ENCODE data around the gene MRE11.

The MRE11 gene

DNA sequence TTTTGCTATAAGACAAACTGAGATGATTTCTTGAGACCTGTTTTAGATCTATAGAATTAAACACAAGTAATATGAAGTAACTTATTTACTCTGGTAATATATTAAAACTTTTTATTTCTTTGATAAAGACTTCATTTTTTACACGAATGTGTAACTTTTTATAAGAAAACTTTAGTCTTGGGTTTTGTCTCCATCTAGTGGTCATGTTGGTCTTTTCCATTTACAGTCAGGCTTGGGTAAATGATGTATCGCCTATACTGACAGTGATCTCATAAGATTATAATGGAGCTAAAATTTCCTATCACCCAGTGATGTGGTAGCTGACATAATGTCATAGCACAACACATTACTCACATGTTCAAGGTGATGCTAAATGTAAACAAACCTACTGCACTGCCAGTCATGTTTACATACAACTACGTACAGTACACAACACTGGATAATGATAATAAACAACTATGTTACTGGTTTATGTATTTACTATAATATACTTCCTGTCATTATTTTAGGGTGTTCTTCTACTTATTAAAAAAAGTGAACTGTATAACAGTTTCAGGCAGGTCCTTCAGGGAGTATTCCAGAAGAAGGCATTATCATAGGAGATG, 11.1 kb upstream of the MRE11 start:
- no peak for DNase-seq

DNA sequence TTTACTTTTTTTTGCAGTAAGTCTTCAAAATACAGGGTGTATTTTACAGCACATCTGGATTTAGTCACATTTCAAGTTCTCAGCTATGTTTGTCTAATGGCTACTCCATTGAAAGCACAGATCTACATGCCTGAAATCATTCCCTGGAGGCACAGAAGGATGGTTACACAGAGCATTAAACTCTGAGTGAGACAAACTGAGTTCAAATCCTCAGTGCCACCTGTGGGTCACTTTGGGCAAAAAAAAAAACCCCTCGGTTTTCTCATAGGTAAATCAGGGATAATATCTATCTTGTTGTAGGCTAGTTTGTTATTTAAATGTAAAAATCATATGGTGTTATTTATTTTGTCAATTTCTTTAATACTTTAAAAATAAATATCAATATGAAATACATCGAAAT, 7.9 kb upstream of the MRE11 start:
- no peak for DNase-seq

DNA sequence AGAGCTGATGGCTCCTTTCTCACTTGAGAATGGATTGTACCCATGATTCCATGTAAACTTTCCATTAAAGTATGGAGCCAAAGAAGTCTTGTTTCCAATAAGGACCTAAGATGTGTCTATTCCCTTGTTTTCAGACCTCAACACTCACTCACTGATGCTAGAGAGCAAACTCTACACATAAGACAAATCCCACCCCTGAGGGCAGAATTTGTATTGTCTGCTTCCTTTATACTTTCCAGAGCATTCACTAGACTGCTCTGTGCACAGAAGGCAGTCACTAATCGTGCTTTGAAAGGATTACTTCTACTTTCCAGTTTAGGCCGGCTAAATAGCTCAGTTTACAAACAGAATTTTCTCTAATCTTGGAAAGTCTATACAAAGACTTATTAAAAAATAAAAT, 6.5 kb upstream of the MRE11 start:
- DNase-seq: no peak

DNA sequence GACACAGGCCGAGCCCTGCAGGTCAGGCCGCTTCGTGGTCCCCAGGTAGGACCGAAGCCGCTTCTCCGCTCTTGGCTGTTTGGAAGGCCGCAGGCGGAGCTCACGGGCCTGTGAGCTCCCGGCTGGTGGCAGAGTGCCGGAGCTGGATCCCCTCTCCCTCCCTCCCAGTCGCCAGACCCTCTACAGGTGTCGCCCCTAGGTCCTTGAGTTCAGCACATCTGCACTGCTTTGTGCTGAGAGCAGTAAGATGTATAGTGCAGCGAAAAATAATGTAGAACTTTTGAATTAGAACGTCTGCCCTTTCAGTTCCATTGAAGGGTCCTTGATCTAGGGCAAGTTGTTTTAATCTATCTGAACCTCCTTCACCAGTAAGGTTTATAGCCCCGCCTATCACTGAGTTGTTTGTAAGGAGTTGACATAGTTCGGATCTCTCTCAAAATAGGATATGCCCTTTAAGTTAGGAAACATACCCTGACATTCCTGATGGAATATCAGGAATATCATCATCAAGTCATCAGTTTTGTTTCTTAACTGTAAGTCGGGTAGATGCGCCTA, 559 bp upstream of the MRE11 start:
- no peak for DNase-seq

DNA sequence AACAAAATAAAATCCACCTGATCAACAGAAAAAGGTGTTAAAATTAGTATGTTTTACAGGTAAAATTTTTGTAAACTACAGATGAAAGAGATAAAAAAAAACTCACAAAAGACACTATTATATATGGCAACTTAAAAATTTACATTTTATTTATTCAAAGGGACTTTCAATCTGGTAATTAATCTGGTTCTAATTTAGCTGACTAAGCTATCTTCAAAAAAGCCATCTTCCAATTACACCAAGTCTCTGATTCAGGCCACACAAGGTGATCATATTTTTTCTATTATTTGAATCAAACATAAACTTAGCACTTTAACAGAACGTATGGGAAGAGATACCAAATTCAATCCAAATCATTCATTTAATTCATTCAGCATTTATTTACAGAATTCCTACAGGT, 7.6 kb downstream of the MRE11 start:
- DNase-seq: no peak

DNA sequence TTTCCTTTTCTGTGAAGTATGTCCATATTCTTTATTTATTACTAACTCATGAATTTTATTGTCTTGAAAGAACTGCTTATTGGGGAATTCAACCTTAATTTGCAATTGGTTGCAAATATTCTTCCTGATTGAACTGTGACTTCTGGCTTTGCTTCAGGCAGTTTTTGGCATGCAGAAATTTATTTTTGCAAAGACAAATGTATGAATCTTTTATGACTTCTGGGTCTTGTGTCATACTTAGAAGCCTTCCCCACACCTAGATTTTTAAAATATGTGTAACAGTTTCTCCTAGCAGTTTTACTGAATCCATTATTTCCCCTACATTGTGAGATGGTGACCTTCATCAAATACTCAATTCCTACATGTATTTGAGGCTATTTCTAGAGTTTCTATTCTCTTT, 12.3 kb downstream of the MRE11 start:
- DNase-seq: no peak

DNA sequence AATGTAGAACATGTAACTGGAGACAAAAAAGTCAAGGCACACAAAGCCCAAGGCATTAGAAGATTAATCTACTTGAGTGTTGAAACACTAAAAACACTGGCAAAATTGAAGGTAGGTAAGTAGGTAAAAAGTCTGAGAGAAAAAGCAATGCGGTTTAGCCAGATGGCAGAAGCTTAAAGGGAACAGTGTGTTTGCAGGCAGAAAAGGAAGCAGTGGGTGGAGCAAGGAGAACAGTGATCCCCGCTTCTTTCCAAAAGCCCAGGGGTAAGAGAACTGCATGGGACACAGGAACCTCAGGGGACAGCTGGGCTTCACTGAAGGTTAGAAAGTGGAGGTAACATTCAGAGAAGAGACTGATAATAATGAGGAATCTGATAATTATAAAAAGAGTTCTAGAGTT, 16.0 kb downstream of the MRE11 start:
- DNase-seq: no peak

DNA sequence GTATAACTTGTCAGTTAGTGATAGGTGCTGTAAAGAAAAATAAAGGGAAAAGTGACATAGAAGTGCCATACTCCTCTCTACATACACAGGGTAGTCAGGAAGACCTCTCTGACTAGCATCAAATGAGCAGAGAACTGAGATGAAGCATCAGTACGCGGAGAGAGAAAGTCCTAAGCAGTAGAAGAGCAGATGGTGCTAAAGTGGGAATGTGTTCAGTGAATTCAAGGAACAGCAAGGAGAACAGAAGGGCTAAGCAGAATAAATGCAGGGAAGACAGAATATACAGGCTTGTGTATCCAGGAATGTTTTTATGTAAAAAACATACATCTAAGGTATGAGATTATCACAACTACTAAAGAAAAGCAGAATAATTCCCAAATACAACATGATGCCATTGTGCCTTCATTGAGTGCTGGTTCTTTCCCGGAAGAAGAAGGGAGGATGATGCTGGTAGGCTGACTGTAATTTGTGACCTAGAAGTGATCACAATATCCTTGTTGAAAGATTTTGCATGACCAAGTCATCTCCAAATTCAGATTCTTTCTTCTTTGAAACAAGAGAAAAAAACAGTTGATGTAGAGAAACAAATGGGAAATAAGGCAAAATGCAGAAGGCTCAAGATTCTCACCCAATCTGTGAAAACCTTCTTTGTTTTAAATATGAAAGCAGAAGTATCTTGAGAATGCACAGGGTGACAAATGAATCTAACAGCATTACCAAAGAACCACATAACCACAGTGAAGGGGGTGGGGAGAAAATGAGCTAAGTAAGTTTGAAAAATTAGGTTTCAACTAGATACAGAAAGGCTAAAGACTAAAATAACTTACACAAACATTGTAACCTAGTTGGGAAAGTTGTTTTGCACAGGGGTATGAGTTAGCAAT, 20.5 kb downstream of the MRE11 start:
- no peak for DNase-seq

DNA sequence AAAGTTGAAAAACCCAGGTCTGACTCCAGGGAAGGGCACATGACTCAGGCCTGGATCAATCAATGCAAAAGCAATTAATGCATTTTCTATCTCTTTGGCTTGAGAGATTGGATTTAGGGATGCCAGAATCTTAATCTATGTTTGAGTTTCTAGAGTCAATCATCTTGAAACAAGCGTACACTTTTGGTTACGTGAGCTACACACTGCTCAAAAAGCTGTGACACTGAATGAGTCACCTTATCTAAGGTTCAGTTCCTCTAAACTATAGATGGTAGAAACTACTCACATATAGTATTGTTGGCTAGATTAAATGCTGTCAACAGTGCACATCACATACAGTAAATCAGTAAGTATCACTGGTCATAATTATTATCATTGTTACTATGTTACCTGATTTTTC, 24.2 kb downstream of the MRE11 start:
- no peak for DNase-seq

DNA sequence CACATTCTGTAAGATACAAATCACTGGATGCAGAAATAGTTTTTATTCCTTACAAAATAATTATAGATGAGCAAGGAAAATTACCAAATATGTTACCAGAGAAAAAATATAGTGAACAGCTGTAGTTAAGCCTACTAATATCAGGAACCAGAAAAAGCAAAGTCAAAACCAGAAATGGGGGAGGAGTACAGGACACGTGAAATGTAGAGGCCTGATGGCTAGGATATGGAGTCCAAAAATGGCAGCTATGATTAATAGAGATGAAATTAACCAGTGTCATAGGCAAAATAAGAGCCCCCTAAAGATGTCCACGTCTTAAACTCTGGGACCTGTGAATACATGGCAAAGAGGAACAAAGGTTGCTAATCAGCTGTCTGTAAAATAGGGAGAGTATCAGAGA, 34.1 kb downstream of the MRE11 start:
- no peak for DNase-seq

DNA sequence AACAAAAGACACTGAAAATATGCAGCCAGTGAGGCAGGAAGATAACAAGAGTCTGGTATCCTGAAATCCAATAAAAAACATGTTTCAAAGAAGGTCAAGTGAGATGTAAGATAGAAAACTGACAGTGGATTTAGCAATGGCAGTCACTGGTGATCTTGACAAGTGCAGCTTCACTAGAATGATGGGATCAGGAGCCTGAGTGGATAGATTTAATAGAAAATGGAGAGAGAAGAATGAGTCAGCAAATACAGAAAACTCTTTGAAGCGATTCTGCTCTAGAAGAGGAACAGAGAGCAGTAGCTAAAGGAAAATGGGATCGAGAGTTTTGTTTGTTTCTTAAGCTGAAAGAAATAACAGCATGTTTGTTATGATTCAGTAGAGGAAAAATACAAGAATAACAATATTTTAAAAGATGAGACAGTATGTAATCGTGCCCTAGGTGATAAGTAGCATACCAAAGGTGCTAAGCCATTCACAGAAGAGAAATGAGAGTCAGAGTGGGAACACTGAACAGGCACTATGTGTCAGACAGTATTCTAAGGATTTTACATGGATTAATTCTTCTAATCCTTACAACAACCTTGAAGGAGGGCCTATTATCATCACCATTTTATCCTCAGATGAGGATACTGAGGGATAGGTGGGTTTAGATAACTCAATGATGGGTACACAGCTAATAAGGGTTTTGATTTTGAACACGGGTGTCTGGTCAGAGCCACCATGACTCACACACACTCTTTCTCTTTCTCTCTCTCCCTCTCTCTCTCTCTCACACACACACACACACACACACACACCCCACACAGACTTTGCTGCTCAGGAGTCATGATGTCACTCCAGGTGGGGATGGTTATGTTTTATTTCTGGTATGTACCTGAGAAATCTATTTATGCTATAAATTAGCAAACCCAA, 36.3 kb downstream of the MRE11 start:
- DNase-seq: no peak

DNA sequence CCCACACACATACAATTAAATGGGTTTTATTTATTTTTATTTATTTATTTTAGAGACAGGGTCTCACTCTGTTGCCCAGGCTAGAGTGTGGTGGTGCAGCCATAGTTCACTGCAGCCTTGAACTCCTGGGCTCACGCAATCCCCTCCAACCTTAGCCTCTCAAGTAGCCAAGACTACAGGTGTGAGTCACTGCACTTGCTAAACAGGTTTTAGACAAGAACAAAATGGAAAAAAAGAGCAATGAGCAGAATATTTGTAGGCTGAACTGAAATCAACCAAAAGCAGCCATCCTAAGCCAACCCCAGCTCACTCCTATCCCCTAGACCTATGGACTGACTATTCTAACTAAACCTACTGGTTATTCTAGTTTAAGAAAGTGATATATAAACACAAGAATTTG, 37.8 kb downstream of the MRE11 start:
- no peak for DNase-seq

DNA sequence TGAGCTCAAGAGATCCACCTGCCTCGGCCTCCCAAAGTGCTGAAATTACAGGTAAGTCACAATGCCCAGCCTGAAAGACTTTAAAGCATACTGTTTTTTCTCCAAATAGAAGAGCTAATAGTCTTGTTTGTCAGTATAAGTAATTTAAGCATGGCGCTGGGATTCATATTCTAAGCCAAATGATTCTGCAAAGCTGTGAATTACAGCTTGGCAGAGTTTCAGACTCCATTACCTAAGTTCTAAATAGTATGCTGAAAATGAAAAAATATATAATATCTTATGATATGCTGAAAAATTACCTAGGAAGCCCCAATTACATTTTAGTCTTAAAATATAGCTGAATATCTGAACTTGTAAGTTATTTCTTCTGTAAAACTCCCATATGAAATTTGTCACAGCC, 39.3 kb downstream of the MRE11 start:
- DNase-seq: no peak

DNA sequence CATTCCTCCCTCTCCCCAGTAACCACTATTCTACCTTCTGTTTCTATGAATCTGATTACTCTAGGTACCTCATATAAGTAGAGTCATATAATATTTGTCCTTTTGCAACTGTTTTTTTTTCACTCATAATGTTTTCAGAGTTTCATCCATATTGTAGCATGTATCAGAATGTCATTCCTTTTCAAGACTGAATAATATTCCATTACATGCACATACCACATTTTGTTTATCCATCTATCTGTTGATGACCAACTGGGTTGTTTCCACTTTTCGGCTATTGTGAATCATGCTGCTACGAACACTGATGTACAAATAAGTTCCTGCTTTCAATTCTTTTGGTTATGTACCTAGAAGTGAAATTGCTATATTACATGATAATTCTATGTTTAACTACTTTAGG, 40.7 kb downstream of the MRE11 start:
- no peak for DNase-seq

DNA sequence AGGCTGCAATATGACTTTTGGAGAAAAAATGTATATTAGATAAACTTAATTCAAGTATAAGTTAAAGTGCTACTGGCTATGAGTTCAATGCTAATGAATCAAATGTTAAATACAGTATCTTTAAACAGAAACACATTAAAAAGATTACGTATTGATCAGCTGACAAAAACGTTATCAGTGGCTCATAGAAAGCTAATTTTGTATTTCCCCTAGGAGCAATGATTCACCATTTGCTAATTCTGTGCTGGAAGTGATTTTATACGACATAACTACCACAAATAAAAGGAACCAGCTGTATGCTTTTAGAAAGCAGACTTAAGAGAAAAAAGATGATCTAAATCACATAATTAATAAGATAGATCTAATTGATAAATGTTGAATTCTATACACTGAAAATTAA, 43.6 kb downstream of the MRE11 start:
- DNase-seq: no peak

DNA sequence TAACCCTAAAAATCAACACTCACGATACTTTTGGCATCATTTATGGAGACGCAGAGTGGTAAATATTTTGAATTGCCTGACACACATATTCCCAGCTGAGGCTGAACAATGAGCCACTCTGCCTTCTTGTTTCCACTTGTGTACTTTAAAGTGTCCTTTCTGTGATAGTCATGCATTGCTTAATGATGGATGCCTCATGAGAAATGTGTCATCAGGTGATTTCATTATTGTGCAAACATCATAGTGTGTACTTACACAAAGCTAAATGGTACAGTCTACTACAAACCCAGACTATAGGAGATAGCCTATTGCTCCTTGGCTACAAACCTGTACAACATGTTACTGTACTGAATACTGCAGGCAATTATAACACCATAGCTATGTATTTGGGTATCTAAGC, 44.2 kb downstream of the MRE11 start:
- DNase-seq: no peak

DNA sequence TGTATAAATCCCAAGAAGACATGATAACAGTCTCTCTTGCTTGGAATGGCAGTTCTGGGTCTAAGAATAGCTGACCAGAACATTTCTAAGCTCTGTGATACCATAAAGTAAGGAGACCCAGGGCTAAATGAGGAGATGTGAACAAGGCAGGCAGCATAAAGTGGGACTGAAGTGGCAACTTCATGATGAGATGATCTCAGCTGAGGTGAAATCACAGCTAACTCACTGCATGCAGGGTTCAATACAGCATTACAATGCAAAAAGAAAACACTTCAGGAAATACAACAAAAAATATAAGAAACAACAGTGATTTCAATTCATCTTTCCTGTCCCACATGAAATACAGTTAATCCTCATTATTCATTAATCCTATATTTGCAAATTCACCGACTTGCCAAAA, 44.6 kb downstream of the MRE11 start:
- no peak for DNase-seq

DNA sequence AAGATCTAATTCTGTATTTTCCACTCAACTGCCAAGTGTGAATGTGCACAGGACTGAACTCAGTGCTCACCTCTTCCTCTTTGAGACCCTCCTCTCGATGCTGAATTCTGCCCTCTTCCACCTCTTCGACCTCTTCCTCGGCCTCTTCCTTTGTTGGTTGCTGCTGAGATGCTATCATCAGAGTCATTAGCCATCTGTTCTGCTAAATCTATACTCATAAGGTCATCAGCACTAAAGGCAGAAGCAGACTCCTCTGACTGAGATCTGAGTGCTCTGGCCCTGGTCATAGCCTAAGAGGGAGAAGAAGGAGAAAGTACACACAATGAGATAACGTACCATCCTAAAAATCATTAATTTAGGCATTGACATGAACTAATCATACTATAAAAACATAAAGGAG, 46.5 kb downstream of the MRE11 start:
- no peak for DNase-seq

DNA sequence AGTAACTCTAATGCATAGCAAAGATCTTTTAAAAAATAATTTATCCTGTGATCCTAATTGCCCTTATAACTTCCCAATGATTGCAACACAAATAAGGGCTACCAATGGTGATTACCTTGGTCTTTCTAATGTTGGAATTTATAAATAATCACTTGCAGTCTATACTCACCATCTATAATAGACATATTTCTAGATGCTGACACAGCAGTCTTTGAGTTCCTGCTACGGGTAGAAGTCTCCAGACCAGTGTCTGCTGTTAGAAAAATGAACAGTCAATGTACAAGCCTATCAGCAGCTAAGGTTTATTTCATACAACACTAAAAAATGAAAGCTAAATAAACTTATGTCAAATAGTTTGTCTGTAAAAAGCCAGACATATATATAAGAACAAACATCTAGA, 48.0 kb downstream of the MRE11 start:
- DNase-seq: no peak

DNA sequence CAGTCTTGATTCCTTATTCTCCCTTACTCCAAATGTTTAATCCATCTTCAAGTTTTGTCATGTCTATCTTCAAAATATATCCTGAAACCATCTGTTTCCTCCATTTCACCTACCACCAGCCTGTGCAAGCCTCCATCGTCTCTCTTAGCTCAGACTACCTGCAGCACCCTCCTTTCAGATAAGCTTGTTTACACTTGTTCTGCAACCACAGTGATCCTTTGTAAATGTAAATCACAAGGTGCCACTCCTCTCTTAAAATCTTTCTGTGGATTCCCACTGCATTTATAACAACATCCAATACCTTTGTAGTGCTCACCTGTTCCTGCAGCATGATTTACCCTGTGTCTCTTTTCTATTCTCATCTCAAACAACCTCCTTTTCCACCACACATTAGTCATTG, 60.6 kb downstream of the MRE11 start:
- no peak for DNase-seq

DNA sequence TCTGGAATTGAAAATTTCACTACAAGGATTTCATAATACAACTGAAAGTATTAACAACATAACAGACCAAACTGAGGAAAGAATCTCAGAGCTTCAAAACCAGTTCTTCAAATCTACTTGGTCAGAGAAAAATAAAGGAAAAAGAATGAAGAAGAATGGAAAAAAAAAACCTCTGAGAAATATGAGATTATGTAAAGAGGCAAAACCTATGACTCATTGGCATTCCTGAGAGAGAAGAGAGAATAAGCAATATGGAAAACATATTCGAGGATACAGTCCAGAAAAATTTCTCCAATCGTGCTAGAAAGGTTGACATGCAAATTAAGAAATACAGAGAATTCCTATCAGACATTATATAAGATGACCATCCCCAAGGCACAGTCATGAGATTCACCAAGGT, 69.0 kb downstream of the MRE11 start:
- DNase-seq: no peak

DNA sequence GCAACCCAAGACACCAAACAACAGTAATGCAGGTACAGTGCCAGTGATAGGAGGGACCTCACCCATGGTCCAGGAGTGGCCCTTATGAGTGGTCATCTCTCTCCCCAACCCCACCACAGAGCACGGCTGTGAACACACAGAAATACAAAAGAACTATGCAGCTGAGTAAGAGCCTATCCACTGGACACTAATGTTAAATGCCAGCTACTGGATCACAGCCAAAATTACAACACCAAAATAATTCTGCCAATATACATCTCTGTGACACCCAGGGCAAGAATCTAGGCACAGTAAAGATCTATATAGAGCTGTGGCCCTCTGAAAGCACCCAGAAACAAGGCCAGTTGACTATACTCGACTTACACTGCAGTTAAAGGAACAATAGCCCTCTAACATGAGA, 69.6 kb downstream of the MRE11 start:
- no peak for DNase-seq

DNA sequence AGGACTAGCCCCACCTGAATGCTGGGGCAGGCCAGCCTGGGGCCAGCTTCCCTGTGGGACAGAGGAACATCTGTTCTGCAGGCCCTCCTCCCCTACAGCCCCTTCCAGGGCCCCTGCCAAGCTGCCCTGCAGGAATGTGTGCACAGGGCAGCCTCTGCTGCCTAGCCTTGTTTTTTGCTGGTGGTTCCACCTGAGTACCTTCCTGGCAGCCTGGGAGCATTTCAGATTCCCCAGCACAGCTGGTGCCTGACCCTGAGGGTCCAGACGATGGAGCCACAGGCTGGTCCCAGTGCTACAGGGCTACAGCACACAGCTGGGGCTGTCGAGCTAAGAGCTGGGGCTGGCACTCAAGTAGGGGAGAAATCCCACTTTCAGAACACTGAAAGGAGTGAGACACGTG, 70.1 kb downstream of the MRE11 start:
- DNase-seq: no peak

Measured in DMS79 (cell line).